CD4-positive, alpha-beta T cell treated with Interleukin-1 beta for 1 hour (primary cell): ENCODE measurements around the gene CYP1A1.
"Not testable (repeated sequence)": the region's sequence is repeated elsewhere in the genome, so short reads cannot be mapped to it uniquely, and the experiment has no call there.

Experiments
- DNase-seq, 2 donors: peaks; one replicate each; pipeline ENCODE4 v3.0.0-alpha.2; 2020 to 2022

The CYP1A1 gene

DNA sequence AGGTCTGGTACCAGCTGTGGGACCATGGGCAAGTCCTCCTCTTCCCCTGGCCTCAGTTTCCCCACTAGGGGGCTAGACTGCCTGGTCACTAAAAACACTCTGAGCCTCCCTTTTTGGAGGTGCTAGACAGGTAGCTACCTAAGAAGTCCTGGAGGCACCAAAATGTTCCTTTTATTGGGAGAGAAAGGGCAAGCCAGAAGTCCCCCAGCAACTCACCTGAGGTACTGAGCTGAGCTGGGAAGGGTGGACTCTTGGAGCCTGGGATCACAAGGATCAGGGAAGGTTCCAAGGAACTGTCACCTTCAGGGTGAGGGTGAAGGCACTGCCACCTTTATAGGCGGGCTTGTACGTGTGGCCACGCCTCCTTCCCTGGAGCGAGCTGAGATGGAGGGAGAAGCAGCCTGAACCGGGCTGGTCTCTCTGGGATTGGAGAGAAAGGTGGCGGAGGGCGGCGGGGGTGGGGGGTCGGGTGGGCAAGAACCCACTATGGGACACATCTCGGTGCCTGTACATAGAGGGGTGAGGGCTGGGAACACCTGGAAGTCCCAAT, at the start of gene CYP1A1:
Gene CYP1A1, minus strand, starts transcription at position 304 of the 550 bp plus-strand sequence. CDS start 2,431 bp downstream, outside the sequence.
- peak in 1 of 2 donors; percentile 25 for DNase-seq

GRCh38 chr15:74773731-74774252, 48.5 kb upstream of the CYP1A1 start:
- DNase-seq, result no peak

DNA sequence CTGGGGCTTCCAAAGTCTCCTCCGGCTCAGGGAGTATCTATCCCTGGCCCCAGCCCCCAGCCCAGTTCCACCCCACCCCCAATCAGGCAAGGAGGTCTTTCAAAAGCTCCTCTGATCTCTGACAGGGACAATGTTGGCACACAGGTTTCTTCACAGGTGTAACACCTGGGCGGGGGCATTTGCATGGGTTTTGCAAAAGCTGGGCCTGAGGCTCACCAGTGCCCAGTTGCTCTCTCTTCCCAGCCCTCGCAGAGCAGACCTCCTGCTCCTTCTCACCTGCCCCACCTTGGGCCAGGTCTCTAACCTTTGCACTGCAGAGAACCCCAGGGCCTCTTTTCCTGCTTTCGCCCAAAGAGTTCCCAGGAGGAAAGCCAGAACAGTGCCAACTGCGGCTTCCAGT, 48.0 kb upstream of the CYP1A1 start:
- no peak for DNase-seq

DNA sequence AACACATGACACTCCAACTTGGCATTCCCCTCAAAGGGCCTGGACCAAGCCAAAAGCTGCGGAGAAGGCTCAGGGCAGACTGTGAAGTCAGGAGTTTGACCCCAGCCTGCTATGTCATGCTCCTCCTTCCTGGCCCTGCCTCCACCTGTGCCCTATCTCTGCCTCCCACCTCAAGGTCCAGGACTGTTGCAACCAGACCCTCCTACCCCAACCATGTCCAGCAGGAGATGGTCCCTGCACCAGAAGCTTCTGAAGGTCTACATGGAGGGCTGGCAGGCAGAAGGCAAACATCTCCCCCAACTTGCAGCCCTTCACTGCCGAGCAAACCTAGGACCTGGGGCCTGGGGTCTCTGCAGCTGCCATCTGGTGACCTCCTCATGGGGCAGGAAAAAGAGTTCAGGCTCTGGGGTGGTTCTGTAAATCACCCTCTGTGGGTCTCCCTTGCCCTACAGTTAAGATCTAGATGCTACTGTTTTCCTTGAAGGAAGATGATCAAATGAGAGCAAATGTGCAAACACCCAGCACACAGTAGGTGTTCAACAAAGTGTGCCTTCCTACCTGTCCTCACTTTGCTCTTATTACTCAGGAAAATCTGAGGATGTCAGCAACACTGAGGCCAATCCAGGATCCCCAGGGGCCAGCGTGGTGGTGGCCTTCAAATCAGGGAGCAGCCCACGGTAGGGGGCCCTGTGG, 45.0 kb upstream of the CYP1A1 start:
- DNase-seq, result no peak

DNA sequence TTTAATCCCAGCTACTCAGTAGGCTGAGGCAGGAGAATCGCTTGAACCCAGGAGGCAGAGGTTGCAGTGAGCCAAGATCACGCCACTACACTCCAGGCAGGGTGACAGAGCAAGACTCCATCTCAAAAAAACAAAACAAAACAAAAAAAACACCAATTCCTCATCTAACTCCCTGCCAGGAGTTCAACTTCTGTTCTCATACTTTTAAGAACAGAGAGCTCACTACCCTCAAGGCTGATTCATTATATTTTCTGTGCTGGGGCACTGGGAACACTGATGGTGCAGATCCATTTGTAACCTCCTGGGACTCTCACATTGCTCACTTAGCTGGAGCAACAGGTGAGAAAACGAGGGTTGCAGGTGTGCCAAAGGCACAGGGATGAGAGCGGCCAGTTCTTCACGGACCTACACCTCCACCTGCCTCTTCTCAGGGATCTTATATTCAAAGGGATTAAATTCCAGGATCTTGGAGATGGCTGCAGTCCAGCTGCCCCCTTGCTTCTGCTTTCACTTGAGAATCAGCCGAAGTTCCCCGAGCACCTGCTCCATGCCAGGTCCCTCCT, 44.2 kb upstream of the CYP1A1 start:
- DNase-seq, result no peak

DNA sequence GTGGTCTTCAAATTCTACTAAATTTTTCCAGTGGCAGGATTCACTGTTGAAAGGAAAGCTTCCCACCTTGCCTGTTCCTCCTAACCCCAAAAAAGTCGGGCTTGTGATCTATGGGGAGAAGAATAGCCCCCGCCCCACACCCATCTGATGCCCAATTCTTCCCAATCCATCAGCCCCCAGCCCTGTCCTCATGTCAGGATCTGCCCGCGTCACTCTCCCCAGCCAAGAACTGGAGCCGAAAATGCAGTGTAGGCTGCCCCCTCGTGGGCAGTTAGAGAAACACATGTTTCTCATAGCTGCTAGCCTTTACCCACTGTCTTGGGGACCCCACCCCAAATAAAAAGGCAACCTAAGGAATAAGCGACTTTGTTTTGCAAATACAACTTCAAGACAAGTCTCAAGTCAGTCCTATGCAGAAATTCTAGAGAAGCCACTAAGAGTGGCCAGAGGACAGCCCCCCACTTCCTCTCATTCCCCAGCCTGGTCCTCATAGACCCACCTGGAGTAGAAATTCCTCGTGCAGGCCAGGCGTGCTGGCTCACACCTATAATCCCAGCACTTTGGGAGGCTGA, 43.5 kb upstream of the CYP1A1 start:
- DNase-seq, result peak; percentile 65 to 71

GRCh38 chr15:74768099-74768770, 42.9 kb upstream of the CYP1A1 start:
- DNase-seq, result no peak

DNA sequence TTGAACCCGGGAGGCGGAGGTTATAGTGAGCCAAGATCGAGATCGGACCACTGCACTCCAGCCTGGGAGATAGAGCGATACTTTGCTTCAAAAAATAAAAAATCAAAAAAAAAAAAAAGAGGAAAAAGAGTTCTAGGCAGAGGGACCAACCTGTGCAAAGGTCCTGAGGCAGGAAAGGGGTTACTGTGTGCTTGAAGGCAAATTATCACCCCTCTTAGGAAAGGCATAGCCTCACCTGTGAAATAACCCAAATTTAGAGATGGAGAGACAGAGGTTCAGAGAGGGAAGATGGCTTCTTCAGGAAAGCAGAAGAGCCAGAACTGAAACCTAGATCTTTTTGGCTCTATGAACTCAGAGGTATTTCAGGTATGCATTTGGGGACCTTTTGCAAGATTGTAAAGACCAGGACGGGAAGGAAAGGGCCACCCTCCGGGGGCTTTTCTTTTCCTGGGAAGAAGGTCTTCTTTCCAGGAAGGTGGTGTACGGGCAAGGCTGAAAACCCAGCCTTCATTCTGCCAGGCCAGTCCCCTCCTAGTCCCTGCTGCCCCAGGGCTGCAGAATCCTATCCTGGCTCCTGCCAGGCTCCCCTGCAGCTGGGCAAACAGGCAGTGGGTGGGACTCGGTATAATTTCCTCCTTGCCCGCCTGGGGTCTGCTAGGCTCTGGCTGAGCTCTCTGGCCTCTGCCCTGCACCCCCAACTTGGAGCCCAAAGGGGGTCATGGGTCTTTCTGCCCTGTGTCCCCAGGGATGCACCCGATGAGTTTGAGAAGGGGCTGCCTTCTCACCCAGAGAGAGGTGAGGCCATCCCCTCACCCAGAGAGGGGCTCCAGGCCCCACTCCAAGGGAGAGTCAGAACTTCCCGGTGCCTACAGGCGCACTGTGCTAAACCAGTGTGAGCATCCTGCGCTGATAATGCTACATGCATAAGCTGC, 42.1 kb upstream of the CYP1A1 start:
- DNase-seq, result no peak

DNA sequence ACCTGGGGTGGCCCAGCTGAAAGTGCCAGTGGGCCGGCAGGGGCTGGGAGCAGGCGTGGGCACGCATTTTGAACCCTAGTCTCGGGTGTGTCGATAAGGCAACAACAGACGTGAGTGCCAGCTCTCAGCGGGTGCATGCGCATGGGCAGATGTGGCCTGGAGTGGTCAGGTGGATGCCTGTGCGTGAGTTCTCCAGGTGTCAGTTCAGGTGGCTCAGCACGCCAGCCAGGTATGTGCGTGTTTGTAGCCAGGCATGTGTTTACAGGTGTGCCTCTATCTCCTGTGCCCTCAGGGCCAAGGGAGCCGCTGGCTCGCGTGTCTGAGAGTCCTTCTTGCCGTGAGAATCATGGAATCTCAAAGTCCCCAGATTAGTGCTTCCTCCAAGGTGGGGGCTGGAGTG, 38.1 kb upstream of the CYP1A1 start:
- DNase-seq, result no peak

DNA sequence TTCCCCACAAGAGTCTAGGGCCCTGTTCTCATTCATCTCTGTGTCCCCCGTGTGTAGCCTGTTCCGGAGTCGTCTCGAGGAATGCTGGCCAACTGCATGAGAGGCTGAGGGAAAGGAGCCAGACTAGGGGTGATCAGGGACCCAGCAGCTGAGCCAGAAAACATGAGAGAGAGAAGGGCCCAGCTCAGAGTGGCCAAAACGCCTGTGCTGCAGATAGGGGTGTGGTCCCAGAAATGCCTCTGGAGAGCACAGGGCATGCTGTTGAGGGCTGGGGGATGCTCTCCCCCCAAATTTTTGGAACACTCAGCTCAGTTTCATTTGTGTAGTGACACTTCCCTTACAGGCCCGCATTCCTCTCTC, 37.4 kb upstream of the CYP1A1 start:
- DNase-seq, result no peak

DNA sequence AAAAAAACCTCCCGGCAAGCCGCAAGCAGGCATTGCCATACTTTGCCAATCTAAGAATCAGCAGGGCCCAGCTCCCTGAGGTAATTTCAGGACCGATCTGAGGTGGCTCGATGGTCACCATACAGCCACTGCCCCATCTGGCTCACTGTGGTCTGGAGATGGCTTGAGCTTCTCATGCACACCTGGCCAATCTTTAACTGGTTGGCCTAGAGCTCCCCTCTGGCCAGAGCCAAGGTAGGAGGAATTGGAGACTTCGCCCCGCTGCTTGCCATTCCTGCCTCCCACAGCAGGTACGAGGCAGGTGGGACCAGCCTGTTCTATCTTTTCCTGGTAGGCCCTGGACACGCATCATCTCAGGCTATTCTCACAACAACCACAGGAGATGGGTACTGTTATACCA, 33.4 kb upstream of the CYP1A1 start:
- no peak for DNase-seq

- no peak for DNase-seq
These were observed 29.4 kb upstream of the CYP1A1 start for GRCh38 chr15:74754593-74755215.

DNA sequence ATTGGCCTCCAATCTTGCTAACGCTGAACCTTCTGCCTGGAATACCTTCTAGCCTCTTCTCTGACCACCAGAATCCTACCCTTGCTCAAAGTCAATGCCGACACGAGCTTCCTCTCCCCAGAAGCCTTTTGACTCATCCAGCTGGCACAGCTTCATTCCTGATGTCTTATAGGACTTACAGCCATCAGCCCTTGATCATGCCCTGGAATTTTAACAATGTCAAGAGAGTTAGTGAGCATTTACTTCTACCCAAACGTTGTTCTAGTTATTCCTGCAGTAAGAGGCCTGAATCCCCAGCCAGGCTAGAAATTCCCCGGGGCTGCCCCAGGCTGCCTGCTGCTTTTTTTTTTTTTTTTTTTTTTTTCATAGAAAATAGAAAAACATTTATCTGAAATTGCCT, 27.2 kb upstream of the CYP1A1 start:
- DNase-seq, result no peak

DNA sequence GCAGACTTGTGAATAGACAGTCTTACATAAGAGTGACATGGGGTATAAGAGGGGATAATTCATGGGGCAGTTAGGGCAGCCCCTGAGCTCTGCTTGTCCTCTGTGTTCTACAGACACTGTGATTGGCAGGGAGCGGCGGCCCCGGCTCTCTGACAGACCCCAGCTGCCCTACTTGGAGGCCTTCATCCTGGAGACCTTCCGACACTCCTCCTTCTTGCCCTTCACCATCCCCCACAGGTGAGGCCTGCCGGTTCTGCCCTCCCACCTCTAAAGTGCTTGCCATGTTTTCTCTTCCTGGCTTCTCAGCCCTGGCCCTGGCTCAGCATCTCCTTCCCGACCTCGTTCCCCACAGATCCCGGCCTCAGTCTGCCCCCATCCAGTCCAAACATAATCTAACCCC, 26.7 kb upstream of the CYP1A1 start:
- DNase-seq, result no peak

GRCh38 chr15:74750751-74751150, 25.4 kb upstream of the CYP1A1 start:
- DNase-seq, result no peak

- no peak for DNase-seq
These were observed 24.5 kb upstream of the CYP1A1 start for GRCh38 chr15:74749832-74750231.

DNA sequence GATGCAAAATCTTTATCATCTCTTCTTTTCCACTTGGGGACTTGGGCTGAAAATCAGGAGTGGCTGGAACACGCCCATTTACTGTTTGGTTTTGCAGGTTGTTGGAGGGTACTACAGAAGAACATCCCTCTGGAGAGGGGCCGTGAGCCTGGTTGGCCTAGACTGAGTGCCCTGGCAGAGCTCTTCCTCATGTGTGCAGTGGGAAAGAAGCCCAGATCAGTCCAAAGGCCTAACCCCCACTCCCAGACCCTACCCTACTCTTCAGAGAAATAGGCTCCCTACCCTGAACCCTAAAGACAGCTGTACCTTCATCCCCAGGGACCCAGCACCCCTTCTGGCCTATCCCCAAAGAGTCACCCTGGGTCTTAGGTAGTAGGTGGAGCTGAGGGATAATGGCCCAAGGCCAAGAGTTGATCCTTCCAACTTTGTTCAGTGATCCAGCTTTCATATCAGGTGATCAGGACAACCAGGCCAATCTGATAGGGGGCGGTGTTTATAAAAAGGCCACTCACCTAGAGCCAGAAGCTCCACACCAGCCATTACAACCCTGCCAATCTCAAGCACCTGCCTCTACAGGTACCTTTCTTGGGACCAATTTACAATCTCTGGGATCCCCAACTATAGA, 23.1 kb upstream of the CYP1A1 start, which contains the start of gene CYP1A2:
Gene CYP1A2, plus strand, starts transcription at position 524 of the 625 bp plus-strand sequence. CDS start 894 bp downstream, outside the sequence.
- no peak for DNase-seq

DNA sequence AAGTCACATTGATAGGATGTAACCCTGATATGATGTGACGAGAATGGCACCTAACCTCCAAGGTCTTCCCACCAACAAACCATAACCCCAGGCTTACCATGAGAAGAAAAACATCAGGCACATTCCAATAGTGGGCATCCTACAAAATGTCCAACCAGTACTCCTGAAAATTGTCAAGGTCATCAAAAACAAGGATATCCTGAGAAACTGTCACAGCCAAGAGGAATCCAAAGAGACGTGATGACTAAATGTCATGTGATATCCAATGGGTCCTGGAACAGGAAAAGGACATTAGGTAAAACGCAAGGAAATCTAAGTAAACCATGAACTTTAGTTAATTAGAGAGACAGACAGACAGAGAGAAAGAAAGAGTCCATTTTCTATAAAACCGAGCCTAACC, 21.1 kb upstream of the CYP1A1 start:
- no peak for DNase-seq

DNA sequence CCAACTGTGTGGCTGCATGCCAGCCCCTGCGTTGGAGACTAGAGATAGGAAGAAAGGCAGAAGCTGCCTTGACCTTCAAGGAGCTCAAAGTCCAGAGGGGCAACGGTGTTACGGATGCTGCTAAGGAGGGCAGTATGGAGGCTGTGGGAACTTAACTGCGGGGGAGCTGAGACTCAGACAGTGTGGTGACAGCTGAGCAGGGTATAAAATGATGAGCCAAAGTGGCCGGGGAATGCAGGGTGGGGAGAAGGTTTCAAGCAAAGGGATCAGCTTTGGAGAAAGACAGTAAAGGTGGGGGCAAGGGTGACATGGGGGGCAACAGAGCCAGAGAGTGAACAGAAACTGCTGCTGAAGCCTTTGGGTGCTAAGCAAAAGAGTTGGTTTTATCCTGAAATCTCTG, 17.1 kb upstream of the CYP1A1 start:
- no peak for DNase-seq

GRCh38 chr15:74738239-74738638, 12.9 kb upstream of the CYP1A1 start:
- not testable (repeated sequence) for DNase-seq

DNA sequence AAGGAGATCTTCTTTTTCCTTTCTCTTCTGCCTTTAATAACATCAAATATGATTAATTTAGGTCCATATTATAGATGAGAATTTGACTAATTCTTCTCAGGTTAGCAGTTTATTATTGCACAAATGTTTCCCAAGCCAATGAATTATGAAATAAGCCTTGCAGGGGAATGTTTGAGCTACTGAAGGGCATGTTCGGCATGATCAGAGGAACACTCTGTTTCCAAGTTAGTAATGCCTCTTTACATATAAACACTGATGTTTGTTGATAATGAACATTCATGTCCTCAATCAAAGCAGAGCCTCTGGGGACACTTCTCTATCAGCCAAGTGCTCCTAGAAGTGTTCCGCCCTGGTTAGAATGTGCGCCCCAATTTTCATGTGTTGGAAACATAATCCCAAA, 10.0 kb upstream of the CYP1A1 start:
- no peak for DNase-seq
